Measurements from ENCODE around the gene COL5A1.

The COL5A1 gene

DNA sequence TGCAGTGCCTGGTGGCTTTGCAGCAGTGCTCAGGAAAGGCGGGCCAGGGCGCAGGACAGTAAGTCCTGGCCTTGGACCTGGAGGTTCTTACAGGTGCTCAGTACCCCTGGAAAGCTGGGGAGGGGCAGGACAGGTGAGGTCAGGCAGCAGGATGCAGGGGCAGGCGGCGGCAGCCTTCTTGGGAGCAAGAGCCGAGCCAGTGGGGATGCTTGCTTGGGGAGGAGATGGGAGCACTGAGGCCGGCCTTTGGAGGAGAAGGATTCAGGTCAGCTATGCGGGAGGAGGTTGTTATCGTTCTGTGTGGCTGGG, 98.0 kb downstream of the COL5A1 start:
- no peak for DNase-seq (ENCODE audit: extremely low read depth, low read depth)
- TF ChIP-seq, protein P1, sequence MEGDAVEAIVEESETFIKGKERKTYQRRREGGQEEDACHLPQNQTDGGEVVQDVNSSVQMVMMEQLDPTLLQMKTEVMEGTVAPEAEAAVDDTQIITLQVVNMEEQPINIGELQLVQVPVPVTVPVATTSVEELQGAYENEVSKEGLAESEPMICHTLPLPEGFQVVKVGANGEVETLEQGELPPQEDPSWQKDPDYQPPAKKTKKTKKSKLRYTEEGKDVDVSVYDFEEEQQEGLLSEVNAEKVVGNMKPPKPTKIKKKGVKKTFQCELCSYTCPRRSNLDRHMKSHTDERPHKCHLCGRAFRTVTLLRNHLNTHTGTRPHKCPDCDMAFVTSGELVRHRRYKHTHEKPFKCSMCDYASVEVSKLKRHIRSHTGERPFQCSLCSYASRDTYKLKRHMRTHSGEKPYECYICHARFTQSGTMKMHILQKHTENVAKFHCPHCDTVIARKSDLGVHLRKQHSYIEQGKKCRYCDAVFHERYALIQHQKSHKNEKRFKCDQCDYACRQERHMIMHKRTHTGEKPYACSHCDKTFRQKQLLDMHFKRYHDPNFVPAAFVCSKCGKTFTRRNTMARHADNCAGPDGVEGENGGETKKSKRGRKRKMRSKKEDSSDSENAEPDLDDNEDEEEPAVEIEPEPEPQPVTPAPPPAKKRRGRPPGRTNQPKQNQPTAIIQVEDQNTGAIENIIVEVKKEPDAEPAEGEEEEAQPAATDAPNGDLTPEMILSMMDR (IDR thresholded peaks at IDR 0.05; ENCODE audit: low read depth, low read length), result no peak

DNA sequence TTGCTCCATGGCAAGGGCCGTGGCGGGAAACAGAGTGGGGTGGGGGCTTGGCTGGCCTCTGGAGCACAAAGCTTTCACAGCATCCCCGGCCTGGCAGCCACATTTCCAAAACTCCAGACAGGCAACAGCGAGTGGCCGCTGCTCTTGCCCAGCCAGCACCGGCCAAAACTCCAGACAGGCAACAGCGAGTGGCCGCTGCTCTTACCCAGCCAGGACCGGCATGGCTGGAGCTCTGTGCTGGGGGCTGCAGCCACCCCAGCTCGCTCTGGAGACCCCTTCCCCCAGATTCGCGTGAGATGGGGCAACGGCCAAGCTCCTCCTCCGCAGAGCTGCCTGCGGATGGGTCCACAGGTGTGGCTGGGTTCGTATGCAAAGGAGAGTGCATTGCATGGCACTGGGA, 98.5 kb downstream of the COL5A1 start:
- TF ChIP-seq, protein P1 (IDR thresholded peaks at IDR 0.05; ENCODE audit: low read depth, low read length), result no peak
- no peak for DNase-seq (ENCODE audit: extremely low read depth, low read depth)

DNA sequence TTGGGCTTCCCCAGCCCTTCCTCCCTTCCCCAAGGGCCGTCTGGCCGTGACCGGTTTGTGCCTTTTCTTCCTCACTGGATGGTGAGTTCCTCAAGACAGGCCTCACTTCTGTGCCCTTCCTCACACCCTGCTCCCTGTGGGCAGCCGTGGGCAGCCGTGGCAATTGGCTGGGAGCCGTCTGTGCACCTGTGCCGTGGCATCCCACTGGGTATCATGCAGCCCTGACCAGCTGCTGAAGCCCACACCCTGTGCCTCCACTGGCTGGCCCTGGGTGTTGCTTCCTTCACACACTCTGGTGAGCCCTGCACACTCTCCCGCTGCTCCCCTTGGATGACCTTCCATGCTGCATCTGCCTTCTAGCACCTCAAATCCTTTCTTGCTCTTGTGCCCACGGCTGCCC, 100.2 kb downstream of the COL5A1 start:
- TF ChIP-seq, protein P1 (IDR thresholded peaks at IDR 0.05; ENCODE audit: low read depth, low read length), result no peak
- no peak for DNase-seq (ENCODE audit: extremely low read depth, low read depth)

DNA sequence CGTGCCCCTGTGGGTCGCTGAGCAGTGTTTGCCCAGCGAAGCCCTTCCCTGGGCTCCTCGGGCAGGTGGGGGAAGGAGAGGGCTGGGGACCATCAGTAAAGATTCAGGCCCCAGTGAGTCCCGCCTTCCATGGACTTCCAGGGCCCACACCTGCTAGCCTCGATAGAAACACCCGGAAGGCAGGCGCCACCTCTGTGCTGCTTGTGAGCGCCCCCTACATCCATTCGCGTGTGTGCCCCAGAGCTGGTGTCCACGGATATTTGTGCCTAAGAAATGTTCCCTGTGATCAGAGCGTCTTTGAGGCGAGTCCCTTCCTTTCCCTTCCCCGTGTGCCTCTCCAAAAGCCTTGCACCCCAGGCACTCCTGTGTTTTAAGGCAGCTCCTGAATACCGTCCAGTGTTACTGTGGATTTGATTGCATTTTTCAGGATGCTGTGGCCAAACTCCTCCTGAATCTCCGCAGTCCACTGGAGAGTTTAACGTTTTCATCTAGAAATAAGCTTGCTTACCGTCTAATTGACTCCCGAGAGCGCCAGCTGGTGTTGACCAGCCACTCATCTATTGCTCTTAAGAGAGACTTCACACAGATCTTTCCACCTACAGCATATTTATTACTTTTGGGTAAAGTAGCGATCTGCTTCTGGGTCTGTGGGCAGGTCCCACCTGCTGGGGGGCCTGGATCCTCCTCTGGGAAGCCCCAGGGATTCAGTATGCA, 101.4 kb downstream of the COL5A1 start:
- DNase-seq (ENCODE audit: extremely low read depth, low read depth), result no peak

DNA sequence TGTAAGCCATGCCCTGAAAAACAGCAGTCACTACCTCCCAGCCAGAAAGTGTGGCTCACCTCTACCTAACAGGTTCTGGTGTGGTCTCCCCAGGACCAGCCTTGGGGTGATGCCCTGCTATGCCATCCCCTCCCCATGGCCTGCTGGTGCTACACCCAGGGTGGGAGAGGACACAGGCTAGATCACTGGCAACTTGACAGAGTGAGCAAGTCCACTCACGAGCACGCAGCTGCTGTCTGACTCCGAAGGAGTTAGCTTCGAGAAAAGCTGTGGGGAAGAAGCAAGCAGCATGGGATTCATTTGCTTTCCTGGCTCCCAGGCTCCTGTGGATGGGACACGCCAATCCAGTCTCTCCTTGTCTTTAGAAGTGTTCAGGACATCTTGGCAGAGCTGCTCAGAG, 102.2 kb downstream of the COL5A1 start:
- TF ChIP-seq, protein P1 (IDR thresholded peaks at IDR 0.05; ENCODE audit: low read depth, low read length), result no peak
- no peak for DNase-seq (ENCODE audit: extremely low read depth, low read depth)

More for the DNA sequence above, 101.4 kb downstream of the COL5A1 start:
- TF ChIP-seq, protein P1 (IDR thresholded peaks at IDR 0.05; ENCODE audit: low read depth, low read length), result no peak; the same call in 1 of the 2 replicates

DNA sequence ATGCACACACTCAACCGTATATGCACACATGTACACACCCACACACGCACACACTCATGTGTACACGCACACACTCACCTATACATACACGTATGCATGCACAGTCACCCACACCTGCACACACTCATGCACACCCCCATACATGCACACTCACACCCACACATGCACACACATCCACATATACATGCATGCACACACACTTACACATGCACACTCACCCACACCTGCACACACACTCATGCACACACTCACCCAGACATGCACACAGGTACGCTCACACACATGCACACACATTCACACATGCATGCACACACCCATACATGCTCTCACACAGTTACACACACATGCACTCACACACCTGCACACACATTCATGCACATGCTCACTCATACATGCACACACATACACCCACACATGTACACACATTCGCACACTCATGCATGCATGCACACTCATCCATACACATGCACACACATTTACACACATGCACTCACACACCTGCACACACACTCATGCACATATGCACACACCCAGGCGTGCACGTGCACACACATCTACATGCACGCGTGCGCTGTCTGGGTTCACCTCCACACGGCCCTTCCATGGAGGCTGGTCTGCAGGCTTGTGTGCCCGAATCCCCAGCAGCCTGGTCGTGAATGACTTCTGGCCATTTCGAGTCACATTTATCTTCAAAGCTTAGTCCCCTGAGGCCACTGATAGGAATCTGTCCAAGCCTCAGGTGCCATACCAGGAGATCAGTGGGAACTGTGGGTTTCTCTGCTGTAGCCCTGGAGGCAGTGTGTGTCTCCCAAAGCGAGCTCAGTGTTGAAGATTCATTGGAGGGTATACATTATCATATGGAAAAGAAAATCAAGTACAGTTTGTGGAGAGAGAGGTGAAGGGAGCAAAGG, 103.0 kb downstream of the COL5A1 start:
- no peak for DNase-seq (ENCODE audit: extremely low read depth, low read depth)
- TF ChIP-seq, protein P1 (IDR thresholded peaks at IDR 0.05; ENCODE audit: low read depth, low read length), result no peak

DNA sequence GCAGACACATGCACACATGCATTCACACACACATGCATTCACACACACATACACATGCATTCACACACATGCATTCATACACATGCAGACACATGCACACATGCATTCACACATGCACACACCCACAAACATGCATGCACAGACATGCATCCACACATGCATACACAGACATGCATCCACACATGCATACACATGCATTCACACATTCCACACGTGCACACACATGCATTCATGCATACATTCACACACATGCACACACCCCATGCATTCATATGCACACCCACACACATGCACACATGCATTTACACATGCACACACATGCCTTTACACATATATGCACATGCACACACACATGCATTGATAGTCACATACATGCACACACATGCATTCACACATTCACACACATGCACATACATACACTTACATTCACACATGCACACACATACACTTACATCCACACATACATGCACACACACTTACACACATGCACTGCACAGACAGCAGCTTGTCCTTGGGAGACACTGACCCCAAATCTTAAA, 106.4 kb downstream of the COL5A1 start:
- DNase-seq (ENCODE audit: extremely low read depth, low read depth), result no peak
- TF ChIP-seq, protein P1 (IDR thresholded peaks at IDR 0.05; ENCODE audit: low read depth, low read length), result no peak

Measured in AG09319 (cell line).